ENCODE results near the gene SFN.

GRCh38 chr1:26851106-26851684 lies 11.8 kb upstream of the SFN start:
- TF ChIP-seq CTCF (IDR thresholded peaks at IDR 0.05 in 8 of 11, conservative IDR thresholded peaks at IDR 0.05 in 3 of 11) (no peak), POLR2AphosphoS5 (IDR thresholded peaks at IDR 0.05) (no peak)
